ENCODE results near the gene TET2. TPM values are rescaled to one million over a fixed set of nuclear protein-coding genes. Genes with fewer than 3 reads are reported as not detected.

TET2 gene
- total RNA-seq, 1 experiment from 2014 or later, result 7.0 TPM

DNA sequence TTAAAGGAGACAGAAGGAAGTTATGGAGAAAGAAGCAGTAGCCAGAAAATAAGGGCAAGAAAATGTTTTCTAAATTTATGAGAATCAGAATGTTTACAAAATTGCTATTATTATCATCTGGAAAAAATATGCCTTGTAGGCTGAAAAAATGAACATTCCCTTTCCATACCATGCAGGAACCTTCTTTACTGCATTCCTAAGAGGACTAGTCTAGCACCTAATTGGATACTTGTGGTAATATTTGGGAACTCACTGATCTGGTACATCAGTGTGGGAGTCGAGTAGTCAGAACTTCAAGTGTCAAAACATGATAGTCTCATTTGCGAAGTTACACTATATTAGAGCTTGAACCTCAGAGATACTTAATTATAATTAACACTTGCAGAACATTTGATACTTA lies 51.9 kb downstream of the TET2 start:
- H3K9me3 ChIP-seq (ENCODE audit: control insufficient read depth, insufficient read depth, low read depth, low read length), result no peaks in the 10 kb centered on the region
- no peaks in the 10 kb centered on the region for H3K4me1 ChIP-seq (ENCODE audit: control insufficient read depth, insufficient read depth, low read length)
- no TSS peak for BruUV-seq (replicated peaks)
- no peak for ATAC-seq
- CTCF ChIA-PET, result no interaction called here
- in situ Hi-C loops (cut with HindIII; ENCODE audit: low pct_unique_long_range_greater_than_20kb, low sequenced_read_pairs), result no loop called here
- TF ChIP-seq TCF7L2 (IDR thresholded peaks at IDR 0.05; ENCODE audit: low read depth, low read length), result no peak
- TF ChIP-seq, protein P1, sequence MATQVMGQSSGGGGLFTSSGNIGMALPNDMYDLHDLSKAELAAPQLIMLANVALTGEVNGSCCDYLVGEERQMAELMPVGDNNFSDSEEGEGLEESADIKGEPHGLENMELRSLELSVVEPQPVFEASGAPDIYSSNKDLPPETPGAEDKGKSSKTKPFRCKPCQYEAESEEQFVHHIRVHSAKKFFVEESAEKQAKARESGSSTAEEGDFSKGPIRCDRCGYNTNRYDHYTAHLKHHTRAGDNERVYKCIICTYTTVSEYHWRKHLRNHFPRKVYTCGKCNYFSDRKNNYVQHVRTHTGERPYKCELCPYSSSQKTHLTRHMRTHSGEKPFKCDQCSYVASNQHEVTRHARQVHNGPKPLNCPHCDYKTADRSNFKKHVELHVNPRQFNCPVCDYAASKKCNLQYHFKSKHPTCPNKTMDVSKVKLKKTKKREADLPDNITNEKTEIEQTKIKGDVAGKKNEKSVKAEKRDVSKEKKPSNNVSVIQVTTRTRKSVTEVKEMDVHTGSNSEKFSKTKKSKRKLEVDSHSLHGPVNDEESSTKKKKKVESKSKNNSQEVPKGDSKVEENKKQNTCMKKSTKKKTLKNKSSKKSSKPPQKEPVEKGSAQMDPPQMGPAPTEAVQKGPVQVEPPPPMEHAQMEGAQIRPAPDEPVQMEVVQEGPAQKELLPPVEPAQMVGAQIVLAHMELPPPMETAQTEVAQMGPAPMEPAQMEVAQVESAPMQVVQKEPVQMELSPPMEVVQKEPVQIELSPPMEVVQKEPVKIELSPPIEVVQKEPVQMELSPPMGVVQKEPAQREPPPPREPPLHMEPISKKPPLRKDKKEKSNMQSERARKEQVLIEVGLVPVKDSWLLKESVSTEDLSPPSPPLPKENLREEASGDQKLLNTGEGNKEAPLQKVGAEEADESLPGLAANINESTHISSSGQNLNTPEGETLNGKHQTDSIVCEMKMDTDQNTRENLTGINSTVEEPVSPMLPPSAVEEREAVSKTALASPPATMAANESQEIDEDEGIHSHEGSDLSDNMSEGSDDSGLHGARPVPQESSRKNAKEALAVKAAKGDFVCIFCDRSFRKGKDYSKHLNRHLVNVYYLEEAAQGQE (IDR thresholded peaks at IDR 0.05; ENCODE audit: insufficient read depth in 1 of 2, low read depth in 2 of 2, low read length in 1 of 2), result no peak
- no peak for TF ChIP-seq SIN3A (IDR thresholded peaks at IDR 0.05; ENCODE audit: borderline replicate concordance, insufficient read depth, low read depth, low read length)
- TF ChIP-seq, protein P2, sequence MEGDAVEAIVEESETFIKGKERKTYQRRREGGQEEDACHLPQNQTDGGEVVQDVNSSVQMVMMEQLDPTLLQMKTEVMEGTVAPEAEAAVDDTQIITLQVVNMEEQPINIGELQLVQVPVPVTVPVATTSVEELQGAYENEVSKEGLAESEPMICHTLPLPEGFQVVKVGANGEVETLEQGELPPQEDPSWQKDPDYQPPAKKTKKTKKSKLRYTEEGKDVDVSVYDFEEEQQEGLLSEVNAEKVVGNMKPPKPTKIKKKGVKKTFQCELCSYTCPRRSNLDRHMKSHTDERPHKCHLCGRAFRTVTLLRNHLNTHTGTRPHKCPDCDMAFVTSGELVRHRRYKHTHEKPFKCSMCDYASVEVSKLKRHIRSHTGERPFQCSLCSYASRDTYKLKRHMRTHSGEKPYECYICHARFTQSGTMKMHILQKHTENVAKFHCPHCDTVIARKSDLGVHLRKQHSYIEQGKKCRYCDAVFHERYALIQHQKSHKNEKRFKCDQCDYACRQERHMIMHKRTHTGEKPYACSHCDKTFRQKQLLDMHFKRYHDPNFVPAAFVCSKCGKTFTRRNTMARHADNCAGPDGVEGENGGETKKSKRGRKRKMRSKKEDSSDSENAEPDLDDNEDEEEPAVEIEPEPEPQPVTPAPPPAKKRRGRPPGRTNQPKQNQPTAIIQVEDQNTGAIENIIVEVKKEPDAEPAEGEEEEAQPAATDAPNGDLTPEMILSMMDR (IDR thresholded peaks at IDR 0.05), result no peak
- TF ChIP-seq POLR2AphosphoS5 (IDR thresholded peaks at IDR 0.05; ENCODE audit: low read depth, low read length), result no peak
- H3K27me3 ChIP-seq (ENCODE audit: control insufficient read depth, insufficient read depth, low read length), result no peaks in the 10 kb centered on the region
- intact Hi-C loops (cut with micrococcal nuclease; ENCODE audit: unreplicated experiment), result no loop called here
- no peak overlapping the region for H3K27ac ChIP-seq (ENCODE audit: low read length)
- POLR2A ChIA-PET, result no interaction called here
- H3K36me3 ChIP-seq (ENCODE audit: control insufficient read depth, insufficient read depth, low read length), result no peaks in the 10 kb centered on the region
- DNase-seq (ENCODE audit: low read depth, low spot score), result no peak
- H3K4me3 ChIP-seq (ENCODE audit: low read depth in 2 of 2, low read length in 2 of 2), result no peak overlapping the region

DNA sequence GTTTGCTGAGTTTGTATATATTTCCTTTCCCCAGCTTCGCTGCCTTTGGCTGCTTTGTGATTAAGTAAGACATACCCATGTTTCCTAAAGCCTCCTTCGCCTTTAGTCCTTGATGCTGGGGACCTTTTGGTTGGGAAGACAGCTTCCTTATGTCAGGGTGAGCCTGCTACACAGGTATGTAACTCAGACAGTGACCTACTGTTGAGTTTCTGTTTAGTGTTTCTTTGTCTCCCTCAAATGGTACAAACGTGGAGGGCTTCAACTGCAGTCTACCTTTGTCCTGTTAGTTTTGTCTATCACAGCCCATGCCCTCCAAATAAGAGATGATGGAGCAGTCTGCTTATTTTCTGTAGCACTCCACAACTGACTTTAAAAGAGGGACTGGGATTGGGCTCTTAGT lies 59.5 kb downstream of the TET2 start:
- Histone ChIP-seq H3K9me3 (ENCODE audit: control insufficient read depth, insufficient read depth, low read depth, low read length) (no peaks in the 10 kb centered on the region), H3K27ac (ENCODE audit: low read length) (no peak overlapping the region), H3K36me3 (ENCODE audit: control insufficient read depth, insufficient read depth, low read length) (no peaks in the 10 kb centered on the region), H3K4me3 (ENCODE audit: low read depth in 2 of 2, low read length in 2 of 2) (no peak overlapping the region), H3K27me3 (ENCODE audit: control insufficient read depth, insufficient read depth, low read length) (no peaks in the 10 kb centered on the region), H3K4me1 (ENCODE audit: control insufficient read depth, insufficient read depth, low read length) (no peaks in the 10 kb centered on the region)
- POLR2A ChIA-PET, result no interaction called here
- intact Hi-C loops (cut with micrococcal nuclease; ENCODE audit: unreplicated experiment) (no loop called here), in situ Hi-C loops (cut with HindIII; ENCODE audit: low pct_unique_long_range_greater_than_20kb, low sequenced_read_pairs) (no loop called here)
- DNase-seq (ENCODE audit: low read depth, low spot score) (no peak), ATAC-seq (no peak)
- CTCF ChIA-PET, result no interaction called here
- TF ChIP-seq, protein P2 (IDR thresholded peaks at IDR 0.05), result no peak
- TF ChIP-seq, protein P1 (IDR thresholded peaks at IDR 0.05; ENCODE audit: insufficient read depth in 1 of 2, low read depth in 2 of 2, low read length in 1 of 2), result no peak
- no peak for TF ChIP-seq TCF7L2 (IDR thresholded peaks at IDR 0.05; ENCODE audit: low read depth, low read length)
- no peak for TF ChIP-seq SIN3A (IDR thresholded peaks at IDR 0.05; ENCODE audit: borderline replicate concordance, insufficient read depth, low read depth, low read length)
- TF ChIP-seq POLR2AphosphoS5 (IDR thresholded peaks at IDR 0.05; ENCODE audit: low read depth, low read length), result no peak
- BruUV-seq (replicated peaks), result no TSS peak

All from Panc1 (cell line).